CD4-positive, alpha-beta T cell (primary cell): ENCODE measurements around the gene COX8C. TPM values are rescaled to one million over a fixed set of nuclear protein-coding genes. Genes with fewer than 3 reads are reported as not detected.

Experiments used
- ATAC-seq: fragments of 200-7000 bp; cut with Tn5 transposase; one replicate; pipeline ENCODE4 v1.10.0; 2022; ENCODE audit warnings: mild to moderate bottlenecking; ENCODE audit not compliant: poor library complexity
- CTCF ChIA-PET: fragments of 350-600 bp; sonication (Branson Sonifier 250); formaldehyde crosslinking; loops from one replicate; lab custom pipeline; 2021; ENCODE audit warnings: antibody characterized with exemption, inconsistent platforms; lab: Charles Lee
- POLR2A ChIA-PET: fragments of 350-600 bp; sonication (Branson Sonifier 250); formaldehyde crosslinking; loops from one replicate; lab custom pipeline; 2021; ENCODE audit warnings: antibody characterized with exemption, inconsistent platforms; lab: Charles Lee
- DNase-seq, 14 experiments: peaks; one replicate each; pipeline ENCODE4 v3.0.0-alpha.2; 2013 to 2020; ENCODE audit warnings: mixed read lengths in 2 of 14
- H3K27ac ChIP-seq, 2 donors: one replicate each; pipeline versions ENCODE4 v1.5.1 to v1.7.0; 2013; ENCODE audit warnings: low read length in 2 of 2, low read depth in 1 of 2, mild to moderate bottlenecking in 1 of 2
- H3K27me3 ChIP-seq, 2 experiments: 1 replicate in 1 of 2; 2 replicates in 1 of 2; pipeline versions ENCODE4 v1.6.1 to v1.7.0; 2013; ENCODE audit warnings: low read length in 2 of 2, control low read depth in 1 of 2, mild to moderate bottlenecking in 1 of 2, moderate library complexity in 1 of 2; ENCODE audit not compliant: insufficient read depth in 2 of 2, control insufficient read depth in 1 of 2
- H3K36me3 ChIP-seq: one replicate; pipeline ENCODE4 v1.6.1; 2013; ENCODE audit warnings: low read length, control low read depth; ENCODE audit not compliant: insufficient read depth
- H3K4me1 ChIP-seq: one replicate; pipeline ENCODE4 v1.6.1; 2013; ENCODE audit warnings: low read length, control low read depth; ENCODE audit not compliant: insufficient read depth
- H3K4me3 ChIP-seq: one replicate; pipeline ENCODE4 v1.5.1; 2013; ENCODE audit warnings: mild to moderate bottlenecking, low read length, moderate library complexity
- H3K9me3 ChIP-seq, 2 experiments: 1 replicate in 1 of 2; 2 replicates in 1 of 2; pipeline versions ENCODE4 v1.6.1 to v1.7.0; 2013; ENCODE audit warnings: low read length in 2 of 2, mild to moderate bottlenecking in 2 of 2, control low read depth in 1 of 2, moderate library complexity in 1 of 2; ENCODE audit not compliant: control insufficient read depth in 1 of 2, insufficient read depth in 1 of 2
- H3K27ac Mint-ChIP-seq: one replicate; pipeline ENCODE4 v1.8.0; 2020; ENCODE audit warnings: mixed read lengths
- H3K27me3 Mint-ChIP-seq: one replicate; pipeline ENCODE4 v1.8.0; 2021; ENCODE audit warnings: mixed read lengths
- H3K36me3 Mint-ChIP-seq: one replicate; pipeline ENCODE4 v1.8.0; 2021; ENCODE audit warnings: low read depth, mixed read lengths
- H3K4me1 Mint-ChIP-seq: one replicate; pipeline ENCODE4 v1.8.0; 2021; ENCODE audit warnings: low read depth, mixed read lengths
- H3K4me3 Mint-ChIP-seq: one replicate; pipeline ENCODE4 v1.8.0; 2020; ENCODE audit warnings: mild to moderate bottlenecking, mixed read lengths
- H3K9me3 Mint-ChIP-seq: one replicate; pipeline ENCODE4 v1.8.0; 2020; ENCODE audit warnings: mixed read lengths
- CTCF ChIP-seq: fragments of 200-600 bp; IDR thresholded peaks from one replicate; pipeline ENCODE4 v1.8.0; 2022; ENCODE audit warnings: antibody characterized with exemption, mild to moderate bottlenecking
- intact Hi-C, 2 experiments: fragments of 100-400 bp; cut with DNase I in 1 of 2; cut with micrococcal nuclease in 1 of 2; formaldehyde crosslinking; loops; one replicate each; pipeline versions ENCODE4 v1.15.1 to v1.9.0; 2023 to 2025; cut with DNase I, micrococcal nuclease
- total RNA-seq, 174 experiments: library from RNA in 2 of 174; stranded (reverse) in 2 of 174; gene quantifications; one replicate each; pipeline ENCODE4 v1.2.3 and lab custom pipeline; 2021 to 2026

Gene COX8C
- total RNA-seq, 2 experiments from 2014 or later = not detected

- no peak overlapping the region for H3K27ac ChIP-seq
- peaks cover 59% of the 10 kb centered on the region for H3K4me1 Mint-ChIP-seq
- H3K27me3 Mint-ChIP-seq = no peaks in the 10 kb centered on the region
- no peaks in the 10 kb centered on the region for H3K9me3 Mint-ChIP-seq
- intact Hi-C loops = no loop called here
- no peaks in the 10 kb centered on the region for H3K36me3 ChIP-seq
- TF ChIP-seq CTCF = no peak
- H3K4me3 Mint-ChIP-seq = no peak overlapping the region
- ChIA-PET POLR2A (no interaction called here), CTCF (no interaction called here)
- peaks cover 3% of the 10 kb centered on the region for H3K4me1 ChIP-seq
- ATAC-seq = no peak
- H3K9me3 ChIP-seq = no peaks in the 10 kb centered on the region
- H3K36me3 Mint-ChIP-seq = no peaks in the 10 kb centered on the region
- no peak overlapping the region for H3K4me3 ChIP-seq
- DNase-seq = no peak
- no peaks in the 10 kb centered on the region for H3K27me3 ChIP-seq
- H3K27ac Mint-ChIP-seq = no peak overlapping the region
Observed at GRCh38 chr14:93304771-93305170, 42.2 kb upstream of the COX8C start.

GRCh38 chr14:93305725-93306418 lies 41.1 kb upstream of the COX8C start:
- no peak overlapping the region for H3K4me3 Mint-ChIP-seq
- peaks cover 62% of the 10 kb centered on the region for H3K4me1 Mint-ChIP-seq
- H3K4me3 ChIP-seq = no peak overlapping the region
- DNase-seq = no peak
- intact Hi-C loops = no loop called here
- ChIA-PET CTCF (no interaction called here), POLR2A (no interaction called here)
- no peaks in the 10 kb centered on the region for H3K36me3 ChIP-seq
- H3K9me3 Mint-ChIP-seq = no peaks in the 10 kb centered on the region
- no peaks in the 10 kb centered on the region for H3K27me3 ChIP-seq
- no peaks in the 10 kb centered on the region for H3K36me3 Mint-ChIP-seq
- no peak for TF ChIP-seq CTCF
- H3K27me3 Mint-ChIP-seq = no peaks in the 10 kb centered on the region
- no peaks in the 10 kb centered on the region for H3K9me3 ChIP-seq
- no peak overlapping the region for H3K27ac Mint-ChIP-seq
- no peak overlapping the region for H3K27ac ChIP-seq
- ATAC-seq = no peak
- H3K4me1 ChIP-seq = peaks cover 3% of the 10 kb centered on the region

GRCh38 chr14:93306812-93307211 lies 40.2 kb upstream of the COX8C start:
- H3K27me3 ChIP-seq = no peaks in the 10 kb centered on the region
- no peak for TF ChIP-seq CTCF
- no peak for ATAC-seq
- no peaks in the 10 kb centered on the region for H3K9me3 Mint-ChIP-seq
- ChIA-PET CTCF (no interaction called here), POLR2A (no interaction called here)
- no peaks in the 10 kb centered on the region for H3K36me3 ChIP-seq
- intact Hi-C loops = no loop called here
- H3K4me3 ChIP-seq = no peak overlapping the region
- H3K27ac ChIP-seq = no peak overlapping the region
- no peak overlapping the region for H3K27ac Mint-ChIP-seq
- H3K4me1 ChIP-seq = peaks cover 3% of the 10 kb centered on the region
- no peak for DNase-seq
- no peaks in the 10 kb centered on the region for H3K27me3 Mint-ChIP-seq
- H3K4me1 Mint-ChIP-seq = peaks cover 65% of the 10 kb centered on the region
- H3K36me3 Mint-ChIP-seq = no peaks in the 10 kb centered on the region
- H3K9me3 ChIP-seq = no peaks in the 10 kb centered on the region
- no peak overlapping the region for H3K4me3 Mint-ChIP-seq
